HG03520 (cell line): ENCODE results near the gene PKIG.
"Not testable (repeated sequence)": the region's sequence is repeated elsewhere in the genome, so short reads cannot be mapped to it uniquely, and the experiment has no call there.

Experiments used
- ATAC-seq: cut with Tn5 transposase; IDR thresholded peaks from one replicate; pipeline ENCODE4 v1.9.1; 2021; ENCODE audit warnings: mild to moderate bottlenecking, moderate library complexity; ENCODE audit not compliant: unreplicated experiment

The PKIG gene

GRCh38 chr20:44582311-44583025 lies at the start of gene PKIG:
Gene PKIG, plus strand, starts transcription at chr20:44582579. Its CDS starts 31,978 bp downstream, at chr20:44614557.
- no peak for ATAC-seq

DNA sequence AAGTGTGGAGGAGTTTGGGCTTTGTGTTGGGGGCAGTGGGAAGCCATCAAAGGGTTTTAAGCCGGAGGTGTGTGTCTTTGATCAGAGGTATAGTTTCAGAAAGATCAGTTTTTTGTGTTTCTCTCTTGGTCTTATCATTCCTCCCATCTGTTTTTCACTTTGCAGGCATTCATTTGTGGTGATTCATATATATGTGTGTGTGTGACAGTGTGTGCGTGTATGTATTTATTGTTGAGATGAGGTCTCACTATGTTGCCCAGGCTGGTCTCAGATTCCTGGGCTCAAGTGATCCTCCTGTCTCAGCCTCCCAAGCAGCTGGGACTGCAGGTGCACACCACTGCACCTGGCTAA lies 49.4 kb upstream of the PKIG start:
- ATAC-seq = no peak

GRCh38 chr20:44533928-44534327 lies 48.5 kb upstream of the PKIG start:
- ATAC-seq = no peak

DNA sequence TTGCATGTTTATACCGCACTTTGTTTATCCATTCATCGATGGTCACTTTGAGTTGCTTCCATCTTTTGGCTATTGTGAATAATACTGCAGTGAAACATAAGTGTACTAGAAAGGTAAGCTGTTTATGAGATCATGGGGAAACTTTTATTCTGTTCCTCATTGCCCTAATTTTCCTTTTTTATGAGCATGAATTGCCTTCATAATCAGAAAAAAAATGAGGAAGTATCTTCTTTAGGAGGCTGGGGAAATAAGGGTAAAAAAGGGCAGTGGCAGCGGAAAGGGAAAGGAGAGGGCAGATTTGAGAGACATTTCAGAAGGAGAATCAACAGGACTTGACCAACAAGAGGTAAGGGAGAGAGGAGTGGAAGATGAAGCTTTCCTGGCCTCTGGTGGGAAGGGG lies 46.2 kb upstream of the PKIG start:
- ATAC-seq = no peak

DNA sequence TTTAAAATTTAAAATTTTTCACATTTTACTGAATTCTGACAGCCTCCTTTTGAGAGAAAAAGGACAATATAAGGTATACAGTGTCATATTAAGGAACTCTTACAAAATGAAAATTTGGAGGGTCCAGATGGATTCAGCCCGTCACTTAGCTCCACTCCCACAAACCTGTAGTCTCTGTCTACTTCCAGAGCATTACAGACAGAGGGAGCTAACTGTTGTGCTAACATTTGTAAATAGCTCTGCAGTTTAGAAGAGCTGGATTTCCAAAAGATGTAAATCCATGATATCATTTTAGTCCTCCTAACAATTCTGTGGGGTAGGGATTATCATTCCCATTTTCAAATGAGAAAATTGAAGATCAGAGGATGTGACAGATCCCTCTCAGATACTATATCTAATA lies 44.4 kb upstream of the PKIG start:
- ATAC-seq = no peak

DNA sequence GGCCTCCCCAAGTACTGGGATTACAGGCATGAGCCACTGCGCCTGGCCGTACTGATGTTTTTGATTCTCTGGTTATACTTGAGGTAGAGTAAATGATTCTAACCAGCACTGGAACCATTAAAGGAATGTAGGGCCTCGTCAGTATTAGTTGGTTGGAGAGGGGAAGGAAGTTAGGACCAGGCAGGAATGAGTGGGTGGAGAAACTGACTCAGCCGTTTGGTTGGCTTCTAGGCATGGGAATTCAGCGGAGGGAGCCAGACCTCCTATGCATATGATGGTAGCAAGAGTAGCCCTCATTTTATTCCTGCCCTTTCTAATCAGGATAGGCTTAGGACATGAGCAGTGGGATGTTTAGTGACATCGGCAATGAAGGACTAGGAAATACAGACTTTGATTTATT lies 41.5 kb upstream of the PKIG start:
- no peak for ATAC-seq

GRCh38 chr20:44541992-44542391 lies 40.4 kb upstream of the PKIG start:
- no peak for ATAC-seq

GRCh38 chr20:44542890-44543289 lies 39.5 kb upstream of the PKIG start:
- no peak for ATAC-seq

GRCh38 chr20:44543358-44543757 lies 39.0 kb upstream of the PKIG start:
- no peak for ATAC-seq

GRCh38 chr20:44544263-44544662 lies 38.1 kb upstream of the PKIG start:
- ATAC-seq = no peak

GRCh38 chr20:44547419-44547818 lies 35.0 kb upstream of the PKIG start:
- no peak for ATAC-seq

GRCh38 chr20:44549123-44549522 lies 33.3 kb upstream of the PKIG start:
- no peak for ATAC-seq

GRCh38 chr20:44552050-44552449 lies 30.3 kb upstream of the PKIG start:
- no peak for ATAC-seq

GRCh38 chr20:44552568-44552949 lies 29.8 kb upstream of the PKIG start:
- no peak for ATAC-seq

DNA sequence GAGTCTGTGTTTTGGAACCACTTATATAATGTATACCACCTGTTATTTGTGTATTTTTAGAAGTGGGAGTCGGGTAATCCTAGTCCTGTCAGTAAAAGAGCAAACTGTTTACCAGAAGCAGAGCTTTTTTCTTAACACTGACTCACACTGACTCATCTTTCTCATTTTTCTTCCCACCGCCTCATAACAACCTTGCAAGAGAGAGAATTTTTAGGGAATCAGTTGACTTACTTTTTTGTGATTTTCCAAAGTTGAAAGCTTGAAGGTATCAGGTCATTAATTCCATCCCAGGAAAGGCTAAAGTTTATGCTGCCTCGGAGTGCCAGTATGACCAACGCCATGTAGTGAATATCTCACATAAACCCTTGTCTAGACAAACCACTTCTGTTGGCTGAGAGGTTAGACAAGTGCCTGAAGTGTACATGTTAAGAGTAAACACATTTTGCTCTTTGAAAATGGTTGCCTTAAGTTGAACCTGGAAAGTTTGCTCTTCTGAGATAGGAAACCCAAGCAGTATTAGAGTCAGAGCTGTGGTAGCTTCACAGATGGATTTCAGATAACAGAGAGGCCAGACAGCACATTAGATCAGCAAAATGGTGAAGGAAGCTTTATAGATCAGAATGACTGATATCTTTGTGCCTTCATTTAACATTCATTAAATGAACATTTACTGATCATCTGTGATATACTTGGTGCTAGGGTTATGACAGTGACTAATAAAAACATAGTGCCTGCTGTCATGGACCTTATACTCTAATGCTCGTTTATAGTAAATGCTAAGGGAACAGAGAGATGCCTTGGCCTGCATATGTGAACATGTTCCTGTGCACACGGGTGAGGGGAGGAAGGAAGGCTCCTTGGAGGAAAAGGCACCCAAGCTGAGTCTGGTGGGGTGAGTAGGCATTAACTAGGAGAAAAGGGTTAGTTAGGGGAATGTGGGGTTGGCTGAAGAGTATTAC lies 29.1 kb upstream of the PKIG start:
- no peak for ATAC-seq

DNA sequence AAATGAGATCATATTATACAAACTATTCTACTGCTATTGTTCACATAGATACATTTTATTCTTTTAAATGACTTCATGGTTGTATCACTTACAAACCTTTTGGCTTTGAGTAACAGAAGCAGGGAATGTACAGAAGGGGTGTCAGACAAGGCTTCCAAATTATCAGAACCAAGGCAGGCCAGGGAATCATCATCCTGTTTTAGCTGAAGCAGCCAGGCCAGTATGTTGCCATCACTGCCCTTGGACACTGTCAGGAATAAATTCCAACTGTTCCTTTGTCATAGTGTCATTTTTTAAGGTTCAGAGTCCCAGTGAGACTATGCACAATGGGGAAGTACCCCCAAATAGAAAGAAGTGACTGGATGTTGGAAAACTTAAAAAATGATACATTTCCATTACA lies 23.1 kb upstream of the PKIG start:
- no peak for ATAC-seq

- ATAC-seq = no peak
Measured at GRCh38 chr20:44560229-44560628, 22.1 kb upstream of the PKIG start.

- not testable (repeated sequence) for ATAC-seq
Measured at GRCh38 chr20:44560818-44561217, 21.6 kb upstream of the PKIG start.

DNA sequence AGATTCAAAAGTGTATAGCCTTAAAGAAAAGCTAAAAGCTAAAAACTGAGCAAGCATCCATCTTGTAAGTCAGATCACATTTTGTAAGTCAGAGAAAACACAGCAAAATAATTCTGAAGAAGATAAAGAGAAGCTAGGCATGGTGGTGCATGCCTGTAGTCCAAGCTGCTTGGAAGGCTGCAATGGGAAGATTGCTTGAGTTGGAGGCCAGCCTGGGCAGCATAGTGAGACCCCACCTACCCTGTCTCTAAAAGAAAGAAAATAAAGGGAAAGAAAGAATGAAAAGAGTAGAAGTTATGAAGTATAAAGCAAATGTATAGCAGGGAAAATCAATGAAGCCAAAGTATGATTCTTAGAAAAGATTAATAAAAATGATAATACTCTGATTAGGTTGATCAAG lies 20.5 kb upstream of the PKIG start:
- no peak for ATAC-seq

DNA sequence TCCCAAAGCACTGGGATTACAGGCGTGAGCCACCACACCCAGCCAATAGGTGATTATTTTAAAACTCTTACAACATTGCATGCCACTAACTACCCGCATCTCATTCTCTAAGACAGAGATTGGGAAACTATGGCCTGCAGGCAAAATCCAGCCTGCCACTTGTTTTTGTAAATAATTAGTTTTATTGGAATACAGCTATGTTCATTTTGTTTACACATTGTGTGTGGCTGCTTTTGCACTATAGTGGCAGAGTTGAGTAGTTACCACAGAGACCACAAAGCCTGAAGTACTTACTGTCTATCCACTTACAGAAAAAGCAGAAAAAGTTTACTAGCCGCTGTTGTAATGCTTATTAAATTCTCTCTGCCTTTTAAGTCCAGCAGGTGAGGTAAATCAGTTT lies 16.4 kb upstream of the PKIG start:
- no peak for ATAC-seq

DNA sequence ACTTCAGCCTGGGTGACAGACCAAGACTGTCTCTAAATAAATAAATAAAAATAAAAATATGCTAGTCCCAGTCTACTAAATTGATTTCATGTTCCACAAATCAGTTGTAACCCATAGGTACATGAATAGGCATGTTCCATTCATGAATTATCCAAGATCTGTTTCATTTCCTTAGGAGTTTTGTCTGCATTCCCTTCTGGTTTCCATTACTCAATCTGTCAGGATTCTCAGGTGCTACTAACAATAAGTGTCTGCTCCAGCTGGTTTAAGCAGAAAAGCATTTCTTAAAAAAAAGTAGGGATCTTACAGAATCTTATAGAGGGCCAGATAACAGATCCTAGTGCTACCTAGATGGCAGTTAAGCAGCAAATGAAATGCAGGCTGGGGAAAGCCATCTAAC lies 15.6 kb upstream of the PKIG start:
- ATAC-seq = no peak

DNA sequence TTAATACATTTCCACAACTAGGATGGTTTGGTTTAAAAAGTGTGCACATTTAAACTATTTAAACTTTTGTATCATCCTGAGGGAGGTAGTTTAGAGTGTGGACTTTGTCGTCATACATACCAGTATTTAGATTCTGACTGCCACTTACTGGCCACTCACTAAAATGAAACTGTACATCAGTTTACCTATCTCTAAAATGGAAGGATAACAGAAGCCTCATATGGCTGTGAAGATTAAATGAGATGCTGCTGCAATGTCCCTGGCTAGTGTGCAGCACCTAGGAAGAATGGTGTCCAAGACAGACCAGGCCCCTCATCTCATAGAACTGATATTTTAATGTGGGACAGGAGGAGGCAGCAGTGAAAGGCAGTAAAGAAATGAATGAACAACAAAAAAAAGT lies 12.0 kb upstream of the PKIG start:
- ATAC-seq = no peak
